GM18951 (cell line): ENCODE results near the gene DUS2.
A peak's percentile ranks its signal among the peaks of the same experiment; 100 is the strongest.

Experiments
- POLR2A ChIP-seq: IDR thresholded peaks from 4 replicates; pipeline ENCODE4 v1.6.1; 2011; ENCODE audit warnings: mild to moderate bottlenecking; ENCODE audit not compliant: insufficient read length, insufficient read depth; ENCODE audit errors: extremely low read depth
- in situ Hi-C: fragments of 300-500 bp; cut with MboI; formaldehyde crosslinking; loops from one replicate; pipeline ENCODE4 v1.12.0; 2022; ENCODE audit warnings: low sequenced_read_pairs, mixed read lengths, inconsistent platforms; ENCODE audit not compliant: unreplicated experiment

DUS2 gene

GRCh38 chr16:68022728-68023537 is at the start of gene DUS2, which contains the start of gene DDX28:
Gene DUS2, plus strand, starts transcription at chr16:68023284. Its CDS starts 14,740 bp downstream, at chr16:68038024.
Gene DDX28, minus strand, starts transcription at chr16:68023232. Its CDS starts 30 bp downstream, at chr16:68023202.
- in situ Hi-C loops, result no loop called here
- TF ChIP-seq POLR2A, result peak; percentile 80

- no peak for TF ChIP-seq POLR2A
- in situ Hi-C loops, result no loop called here
Measured at GRCh38 chr16:67975321-67976105, 47.6 kb upstream of the DUS2 start.

DNA sequence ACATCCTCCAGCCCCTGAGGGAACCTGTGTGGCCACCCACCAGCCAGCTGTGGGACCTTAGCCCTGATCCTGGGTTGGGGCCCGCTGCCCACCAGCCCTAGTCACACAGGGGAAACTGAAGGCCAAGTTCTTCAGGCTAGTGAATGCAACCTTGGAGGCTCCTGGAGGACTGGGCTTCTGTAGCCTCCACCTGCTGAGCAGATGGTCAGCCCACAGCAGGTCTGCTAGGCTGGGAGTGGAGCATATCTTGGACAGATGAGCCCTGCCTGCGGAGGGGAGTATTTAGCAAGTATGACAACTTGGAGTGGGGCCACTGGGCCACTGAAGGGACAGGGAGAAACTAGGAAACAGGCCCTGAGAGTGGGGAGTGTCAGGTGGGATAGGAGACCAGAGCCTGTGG is 46.9 kb upstream of the DUS2 start:
- TF ChIP-seq POLR2A, result no peak

DNA sequence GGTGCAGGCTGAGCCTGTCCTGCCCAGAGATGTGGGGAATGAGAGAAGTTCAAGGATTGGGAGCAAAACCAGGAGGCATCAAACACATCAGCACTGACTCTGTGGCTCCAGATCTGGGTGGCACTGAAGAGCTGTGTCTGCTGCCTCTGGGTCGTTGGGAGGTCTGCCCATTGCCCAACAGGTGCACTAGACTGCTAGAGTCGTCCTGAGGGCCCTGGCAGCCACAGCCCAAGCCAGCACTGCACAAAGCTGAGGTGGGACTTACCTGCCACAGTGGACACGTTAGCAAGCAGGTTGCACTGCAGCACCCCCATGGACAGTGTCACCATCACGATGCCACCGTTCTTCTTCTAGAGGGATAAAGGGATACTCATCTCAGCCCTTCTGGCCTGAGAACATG is 46.1 kb upstream of the DUS2 start:
- in situ Hi-C loops, result no loop called here
- no peak for TF ChIP-seq POLR2A

More for the DNA sequence above, 46.9 kb upstream of the DUS2 start:
- in situ Hi-C loops, result no loop called here

DNA sequence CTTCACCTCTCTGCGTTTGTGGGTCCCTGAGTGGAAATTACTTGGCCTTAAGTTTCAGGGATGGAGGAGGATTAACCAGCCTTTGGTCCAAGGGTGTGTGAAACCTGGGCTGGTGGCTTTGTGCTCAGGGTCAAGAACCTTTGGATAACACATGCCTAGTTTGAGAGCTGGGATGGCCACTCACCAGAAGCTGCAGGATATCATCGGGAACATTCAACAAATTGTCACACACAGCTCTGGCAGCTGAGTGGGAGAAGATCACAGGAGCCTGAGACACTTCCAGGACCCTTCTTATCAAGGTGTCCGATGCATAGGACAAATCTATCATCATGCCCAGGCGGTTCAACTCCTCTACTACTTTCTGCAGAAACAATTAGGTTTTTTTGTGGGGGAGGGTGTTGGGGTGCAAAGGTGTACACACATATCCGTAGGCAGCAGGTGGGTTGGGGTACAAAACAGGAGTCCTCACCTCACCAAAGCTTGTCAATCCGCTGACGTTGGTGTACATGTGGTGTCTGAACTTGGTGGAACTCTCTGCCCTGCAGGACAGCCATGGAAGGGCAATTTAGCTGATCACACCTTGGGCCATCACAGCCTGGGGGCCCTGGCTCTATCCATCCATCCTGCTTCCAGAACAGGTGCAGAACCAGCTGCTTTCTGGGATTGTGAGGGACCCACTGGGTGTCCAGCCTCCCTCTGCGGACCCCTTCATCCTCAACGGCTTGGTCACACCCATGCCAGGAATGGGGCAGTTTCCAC is 45.4 kb upstream of the DUS2 start:
- TF ChIP-seq POLR2A, result no peak
- in situ Hi-C loops, result no loop called here

DNA sequence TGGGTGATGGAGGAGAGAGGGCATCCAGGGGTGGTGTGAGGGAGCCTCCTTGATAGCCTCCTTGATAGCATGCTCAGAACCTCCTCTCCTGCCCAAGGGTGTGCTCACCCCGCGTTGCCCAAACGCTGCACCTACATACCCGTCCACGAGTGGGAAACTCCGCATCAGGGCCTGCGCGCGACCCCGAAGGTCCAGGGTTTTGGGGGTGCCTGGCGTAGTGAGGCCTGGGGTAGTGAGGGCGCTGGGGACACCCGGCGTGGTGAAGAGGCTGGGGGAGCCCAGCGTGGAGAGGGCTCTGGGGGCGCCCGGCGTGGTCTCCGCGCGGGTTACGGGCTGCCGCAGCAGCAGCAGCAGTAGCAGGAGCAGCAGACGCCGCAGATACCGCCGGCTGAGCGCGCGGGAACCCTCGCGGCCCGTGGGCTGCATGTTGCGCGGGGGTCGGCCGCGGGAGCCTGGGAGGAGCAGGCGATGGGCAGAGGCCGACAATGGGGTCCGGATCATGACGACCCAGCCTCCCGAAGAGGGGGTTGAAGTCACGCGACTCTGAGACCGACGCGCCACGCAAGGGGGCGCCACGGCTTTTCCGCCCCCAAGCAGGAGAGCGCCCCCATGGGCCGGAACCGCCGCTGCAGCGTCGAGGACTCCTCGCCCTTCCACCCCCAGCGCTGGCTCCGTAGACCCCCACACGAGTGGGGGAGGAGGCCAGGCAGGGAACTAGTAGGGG is 43.0 kb upstream of the DUS2 start, which contains the start of gene DPEP3:
Gene DPEP3 (minus strand): TSS at position 545 of the 724 bp plus-strand sequence. CDS start 119 bp downstream, at position 426.
- in situ Hi-C loops, result no loop called here
- TF ChIP-seq POLR2A, result no peak

DNA sequence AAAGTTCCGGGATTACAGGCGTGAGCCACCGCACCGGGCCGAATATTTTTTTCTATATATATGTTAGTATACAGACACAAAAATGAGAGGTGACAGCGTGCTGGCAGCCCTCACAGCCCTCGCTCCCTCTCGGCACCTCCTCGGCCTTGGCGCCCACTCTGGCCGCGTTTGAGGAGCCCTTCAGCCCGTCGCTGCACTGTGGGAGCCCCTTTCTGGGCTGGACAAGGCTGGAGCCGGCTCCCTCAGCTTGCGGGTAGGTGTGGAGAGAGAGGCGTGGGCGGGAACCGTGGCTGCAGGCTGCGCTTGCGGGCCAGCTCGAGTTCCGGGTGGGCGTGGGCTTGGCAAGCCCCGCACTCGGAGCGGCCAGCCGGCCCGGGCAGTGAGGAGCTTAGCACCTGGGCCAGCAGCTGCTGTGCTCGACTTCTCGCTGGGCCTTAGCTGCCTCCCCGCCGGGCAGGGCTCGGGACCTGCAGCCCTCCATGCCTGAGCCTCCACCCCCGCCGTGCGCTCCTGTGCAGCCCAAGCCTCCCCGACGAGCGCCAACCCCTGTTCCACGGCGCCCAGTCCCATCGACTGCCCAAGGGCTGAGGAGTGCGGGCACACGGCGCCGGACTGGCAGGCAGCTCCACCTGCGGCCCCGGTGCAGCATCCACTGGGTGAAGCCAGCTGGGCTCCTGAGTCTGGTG is 40.9 kb upstream of the DUS2 start:
- in situ Hi-C loops, result no loop called here
- no peak for TF ChIP-seq POLR2A

- no peak for TF ChIP-seq POLR2A
- in situ Hi-C loops, result no loop called here
Measured at GRCh38 chr16:67986949-67987348, 36.1 kb upstream of the DUS2 start.

GRCh38 chr16:67987460-67988160 is 35.5 kb upstream of the DUS2 start:
- no peak for TF ChIP-seq POLR2A
- in situ Hi-C loops, result no loop called here

DNA sequence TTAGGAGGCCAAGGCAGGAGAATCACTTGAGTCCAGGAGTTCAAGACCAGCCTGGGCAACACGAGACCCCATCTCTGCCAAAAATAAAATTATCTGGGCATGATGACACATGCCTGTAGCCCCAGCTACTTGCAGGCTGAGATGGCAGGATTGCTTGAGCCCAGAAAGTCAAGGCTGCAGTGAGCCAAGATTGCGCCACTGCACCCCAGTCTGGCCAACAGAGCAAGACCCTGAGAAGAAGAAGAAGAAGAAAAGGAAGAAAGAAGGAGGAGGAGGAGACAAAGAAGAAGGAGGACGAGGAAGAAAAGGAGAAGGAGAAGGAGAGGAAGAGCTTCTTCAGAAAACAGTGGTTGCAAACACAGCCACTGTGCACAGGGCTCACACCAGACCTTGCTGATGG is 34.4 kb upstream of the DUS2 start:
- in situ Hi-C loops, result no loop called here

DNA sequence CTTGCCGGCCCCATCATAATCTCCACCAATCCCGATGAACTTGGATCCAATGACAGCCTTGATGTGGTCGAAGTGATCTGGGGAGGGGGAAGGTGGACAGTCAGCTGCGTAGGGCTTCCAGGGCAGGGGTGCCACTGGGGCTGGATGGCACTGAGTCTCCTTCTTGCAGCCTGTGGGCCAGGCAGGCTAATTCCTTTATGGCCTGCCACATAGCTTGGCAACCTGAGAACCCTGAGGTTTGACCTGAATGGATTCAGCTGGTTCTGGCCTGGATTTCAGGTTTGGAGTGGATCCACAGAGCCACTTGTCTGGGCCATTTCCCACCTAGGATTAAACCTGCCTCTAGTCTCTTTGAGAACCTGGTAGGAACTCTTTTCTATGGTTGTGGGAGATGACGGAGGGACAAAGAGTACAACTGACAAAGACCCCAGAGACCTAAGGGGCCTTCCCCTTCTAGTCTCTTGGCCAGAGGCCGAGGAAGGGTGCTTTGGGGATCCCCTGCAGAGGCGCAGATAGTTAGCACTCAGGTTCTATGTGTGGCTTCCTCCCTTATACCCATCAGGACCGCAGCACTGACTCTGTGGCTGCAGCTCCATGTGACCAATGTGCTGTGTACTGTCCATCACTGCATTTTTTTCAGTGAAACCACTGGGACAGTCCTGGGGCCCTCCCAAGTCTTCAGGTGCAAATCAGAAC is 33.6 kb upstream of the DUS2 start:
- no peak for TF ChIP-seq POLR2A
- in situ Hi-C loops, result no loop called here

More for the DNA sequence above, 34.4 kb upstream of the DUS2 start:
- TF ChIP-seq POLR2A, result no peak
